Astrocyte (in vitro differentiated cells and primary cell): ENCODE results near the gene TSSK1B. TPM values are rescaled to one million over a fixed set of nuclear protein-coding genes. Genes with fewer than 3 reads are reported as not detected.

Experiments used
- DNase-seq: peaks from one replicate; pipeline ENCODE4 v3.0.0-alpha.2; 2010; ENCODE audit warnings: low read depth
- FAIRE-seq: peaks from 2 replicates; lab custom pipeline; 2011; peaks lifted over from hg19 to GRCh38; lab: Jason Lieb, UNC
- H2AFZ ChIP-seq: 2 replicates; pipeline ENCODE4 v1.6.0; 2012; ENCODE audit warnings: low read depth, low read length, inconsistent platforms
- H3K27ac ChIP-seq: 2 replicates; pipeline ENCODE4 v1.5.1; 2011; ENCODE audit warnings: low read depth, low read length, inconsistent platforms
- H3K27me3 ChIP-seq: 2 replicates; pipeline ENCODE4 v1.6.0; 2011; ENCODE audit warnings: low read length, inconsistent platforms; ENCODE audit not compliant: insufficient read depth
- H3K36me3 ChIP-seq: 2 replicates; pipeline ENCODE4 v1.5.1; 2011; ENCODE audit warnings: low read length, inconsistent platforms; ENCODE audit not compliant: insufficient read depth
- H3K4me1 ChIP-seq: 2 replicates; pipeline ENCODE4 v1.5.1; 2011; ENCODE audit warnings: low read length, inconsistent platforms; ENCODE audit not compliant: insufficient read depth
- H3K4me2 ChIP-seq: 2 replicates; pipeline ENCODE4 v1.6.0; 2012; ENCODE audit warnings: low read length, inconsistent platforms
- H3K4me3 ChIP-seq: 2 replicates; pipeline ENCODE4 v1.5.1; 2011; ENCODE audit warnings: low read depth, mild to moderate bottlenecking, low read length, inconsistent platforms; ENCODE audit not compliant: insufficient read depth
- H3K79me2 ChIP-seq: 2 replicates; pipeline ENCODE4 v1.6.0; 2012; ENCODE audit warnings: mild to moderate bottlenecking, low read length, inconsistent platforms; ENCODE audit not compliant: insufficient read depth
- H3K9ac ChIP-seq: 2 replicates; pipeline ENCODE4 v1.6.0; 2012; ENCODE audit warnings: mild to moderate bottlenecking, low read length, inconsistent platforms
- H3K9me3 ChIP-seq: 2 replicates; pipeline ENCODE4 v1.5.1; 2012; ENCODE audit warnings: low read depth, mild to moderate bottlenecking, low read length, inconsistent platforms; ENCODE audit not compliant: insufficient read depth
- H4K20me1 ChIP-seq: 2 replicates; pipeline ENCODE4 v1.6.0; 2012; ENCODE audit warnings: low read length, inconsistent platforms; ENCODE audit not compliant: insufficient read depth
- H3K27ac Mint-ChIP-seq: one replicate; pipeline ENCODE4 v1.8.0; 2021; ENCODE audit warnings: mild to moderate bottlenecking, mixed read lengths; ENCODE audit not compliant: unreplicated experiment
- H3K27me3 Mint-ChIP-seq: one replicate; pipeline ENCODE4 v1.8.0; 2021; ENCODE audit warnings: low read depth, mixed read lengths; ENCODE audit not compliant: unreplicated experiment
- H3K36me3 Mint-ChIP-seq: one replicate; pipeline ENCODE4 v1.8.0; 2021; ENCODE audit warnings: low read depth, mixed read lengths; ENCODE audit not compliant: unreplicated experiment
- H3K4me1 Mint-ChIP-seq: one replicate; pipeline ENCODE4 v1.8.0; 2021; ENCODE audit warnings: low read depth, mixed read lengths; ENCODE audit not compliant: unreplicated experiment
- H3K4me3 Mint-ChIP-seq: one replicate; pipeline ENCODE4 v1.8.0; 2021; ENCODE audit warnings: mild to moderate bottlenecking, moderate library complexity, mixed read lengths; ENCODE audit not compliant: unreplicated experiment
- H3K9me3 Mint-ChIP-seq: one replicate; pipeline ENCODE4 v1.8.0; 2021; ENCODE audit warnings: mild to moderate bottlenecking, mixed read lengths; ENCODE audit not compliant: unreplicated experiment
- EZH2 ChIP-seq: IDR thresholded peaks from 2 replicates; pipeline ENCODE4 v1.6.1; 2012; ENCODE audit warnings: mild to moderate bottlenecking, low read length, inconsistent platforms; ENCODE audit not compliant: insufficient read depth
- total RNA-seq: library from RNA; stranded (reverse); gene quantifications from 2 replicates; pipeline ENCODE4 v1.2.1, GENCODE V29; 2021
- TF ChIP-seq, protein P1 (sequence below): IDR thresholded peaks from 2 replicates; pipeline ENCODE4 v1.5.1; 2011; ENCODE audit warnings: low read depth, mild to moderate bottlenecking, inconsistent platforms, low read length, moderate library complexity; ENCODE audit not compliant: insufficient read depth

TSSK1B gene
- total RNA-seq, 1 donor from 2014 or later = 0.20 TPM

DNA sequence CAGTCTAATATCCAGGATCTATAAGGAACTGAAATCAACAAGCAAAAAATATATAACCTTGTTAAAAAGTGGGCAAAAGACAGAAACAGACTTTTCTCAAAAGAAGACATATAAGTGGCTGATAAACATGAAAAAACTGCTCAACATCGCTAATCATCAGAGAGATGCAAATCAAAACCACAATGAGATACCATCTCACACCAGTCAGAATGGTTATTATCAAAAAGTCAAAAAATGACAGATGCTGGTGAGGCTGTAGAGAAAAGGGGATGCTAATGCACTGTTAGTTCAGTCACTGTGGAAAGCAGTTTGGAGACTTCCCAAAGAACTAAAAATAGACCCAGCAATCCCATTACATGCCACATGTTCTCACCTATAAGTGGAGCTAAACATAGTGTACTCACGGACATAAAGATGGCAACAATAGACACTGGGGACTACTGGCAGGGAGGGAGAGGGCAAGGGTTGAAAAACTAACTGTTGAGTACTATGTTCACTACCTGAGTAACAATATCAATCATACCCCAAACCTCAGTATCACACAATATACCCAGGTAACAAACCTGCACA lies 11.7 kb upstream of the TSSK1B start:
- Histone ChIP-seq H3K9ac (no peak overlapping the region), H3K36me3 (no peaks in the 10 kb centered on the region), H3K9me3 (no peaks in the 10 kb centered on the region), H3K27ac (no peak overlapping the region), H3K4me2 (no peak overlapping the region), H4K20me1 (no peaks in the 10 kb centered on the region), H2AFZ (no peak overlapping the region), H3K4me1 (no peaks in the 10 kb centered on the region), H3K79me2 (no peaks in the 10 kb centered on the region), H3K27me3 (no peaks in the 10 kb centered on the region), H3K4me3 (no peak overlapping the region)
- Mint-ChIP-seq H3K27ac (no peak overlapping the region), H3K9me3 (peaks cover 16% of the 10 kb centered on the region), H3K4me3 (no peak overlapping the region), H3K36me3 (peaks cover 29% of the 10 kb centered on the region), H3K4me1 (peaks cover 2% of the 10 kb centered on the region), H3K27me3 (no peaks in the 10 kb centered on the region)
- DNase-seq = no peak
- TF ChIP-seq, protein P1, sequence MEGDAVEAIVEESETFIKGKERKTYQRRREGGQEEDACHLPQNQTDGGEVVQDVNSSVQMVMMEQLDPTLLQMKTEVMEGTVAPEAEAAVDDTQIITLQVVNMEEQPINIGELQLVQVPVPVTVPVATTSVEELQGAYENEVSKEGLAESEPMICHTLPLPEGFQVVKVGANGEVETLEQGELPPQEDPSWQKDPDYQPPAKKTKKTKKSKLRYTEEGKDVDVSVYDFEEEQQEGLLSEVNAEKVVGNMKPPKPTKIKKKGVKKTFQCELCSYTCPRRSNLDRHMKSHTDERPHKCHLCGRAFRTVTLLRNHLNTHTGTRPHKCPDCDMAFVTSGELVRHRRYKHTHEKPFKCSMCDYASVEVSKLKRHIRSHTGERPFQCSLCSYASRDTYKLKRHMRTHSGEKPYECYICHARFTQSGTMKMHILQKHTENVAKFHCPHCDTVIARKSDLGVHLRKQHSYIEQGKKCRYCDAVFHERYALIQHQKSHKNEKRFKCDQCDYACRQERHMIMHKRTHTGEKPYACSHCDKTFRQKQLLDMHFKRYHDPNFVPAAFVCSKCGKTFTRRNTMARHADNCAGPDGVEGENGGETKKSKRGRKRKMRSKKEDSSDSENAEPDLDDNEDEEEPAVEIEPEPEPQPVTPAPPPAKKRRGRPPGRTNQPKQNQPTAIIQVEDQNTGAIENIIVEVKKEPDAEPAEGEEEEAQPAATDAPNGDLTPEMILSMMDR = no peak
- no peak for TF ChIP-seq EZH2
- no peak for FAIRE-seq

DNA sequence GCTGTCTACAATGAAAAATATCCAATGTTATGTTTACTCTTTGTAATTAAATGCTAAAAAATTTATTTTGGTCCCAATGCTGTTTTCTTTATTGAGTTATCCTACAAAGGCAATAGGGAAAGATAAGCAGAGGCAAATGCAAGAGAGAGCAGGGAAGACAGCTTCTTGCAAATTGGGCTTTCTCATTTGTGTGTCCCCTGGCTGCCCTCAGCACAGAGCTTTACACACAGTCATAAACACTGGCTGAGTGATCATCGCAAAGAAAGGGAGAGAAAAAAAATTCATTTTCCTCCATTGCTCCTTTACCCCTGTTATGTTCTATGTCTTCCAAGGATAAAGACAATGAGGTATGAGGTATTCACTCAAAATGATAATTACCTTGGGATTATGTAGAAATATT lies 2.3 kb upstream of the TSSK1B start:
- Histone ChIP-seq H3K4me2 (no peak overlapping the region), H3K4me3 (no peak overlapping the region), H3K9me3 (no peaks in the 10 kb centered on the region), H3K27ac (no peak overlapping the region), H3K27me3 (no peaks in the 10 kb centered on the region), H4K20me1 (no peaks in the 10 kb centered on the region), H2AFZ (no peak overlapping the region), H3K9ac (no peak overlapping the region), H3K36me3 (no peaks in the 10 kb centered on the region), H3K79me2 (no peaks in the 10 kb centered on the region), H3K4me1 (no peaks in the 10 kb centered on the region)
- H3K27me3 Mint-ChIP-seq = no peaks in the 10 kb centered on the region
- H3K36me3 Mint-ChIP-seq = peaks cover 13% of the 10 kb centered on the region
- TF ChIP-seq, protein P1 = no peak
- TF ChIP-seq EZH2 = no peak
- FAIRE-seq (no peak), DNase-seq (no peak)
- H3K4me3 Mint-ChIP-seq = no peak overlapping the region
- H3K4me1 Mint-ChIP-seq = no peaks in the 10 kb centered on the region
- H3K9me3 Mint-ChIP-seq = peaks cover 2% of the 10 kb centered on the region
- no peak overlapping the region for H3K27ac Mint-ChIP-seq

DNA sequence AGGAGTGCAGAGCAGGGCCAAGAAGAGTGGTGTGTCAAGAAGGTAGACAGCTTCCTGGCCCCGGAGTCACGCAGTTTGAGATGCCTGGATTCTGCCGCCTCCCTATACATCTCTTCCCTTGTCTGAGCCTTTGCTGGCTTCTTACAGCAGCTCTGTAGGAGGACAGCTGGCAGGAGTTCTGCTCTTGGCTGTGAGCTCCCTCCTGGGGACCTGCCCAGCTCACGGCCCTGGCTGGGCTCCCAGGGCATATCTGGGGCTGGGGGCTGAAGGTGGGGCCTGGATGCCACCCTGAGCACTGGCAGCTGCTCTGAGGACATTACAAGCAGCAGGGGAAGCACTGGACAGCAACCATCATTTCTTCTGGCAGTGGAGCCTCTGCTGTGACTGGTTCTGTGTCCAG lies 786 bp upstream of the TSSK1B start:
- Mint-ChIP-seq H3K4me3 (no peak overlapping the region), H3K36me3 (peaks cover 11% of the 10 kb centered on the region), H3K27ac (no peak overlapping the region), H3K4me1 (no peaks in the 10 kb centered on the region), H3K27me3 (no peaks in the 10 kb centered on the region), H3K9me3 (peaks cover 2% of the 10 kb centered on the region)
- TF ChIP-seq, protein P1 = no peak
- no peak for TF ChIP-seq EZH2
- no peak overlapping the region for H3K4me2 ChIP-seq
- H3K4me3 ChIP-seq = no peak overlapping the region
- H3K4me1 ChIP-seq = no peaks in the 10 kb centered on the region
- H3K36me3 ChIP-seq = no peaks in the 10 kb centered on the region
- H3K27me3 ChIP-seq = no peaks in the 10 kb centered on the region
- H3K9me3 ChIP-seq = no peaks in the 10 kb centered on the region
- H4K20me1 ChIP-seq = no peaks in the 10 kb centered on the region
- no peak for FAIRE-seq
- no peak overlapping the region for H3K9ac ChIP-seq
- no peak overlapping the region for H3K27ac ChIP-seq
- DNase-seq = no peak
- no peaks in the 10 kb centered on the region for H3K79me2 ChIP-seq
- no peak overlapping the region for H2AFZ ChIP-seq
